Measurements from ENCODE around the gene LRMDA. TPM values are rescaled to one million over a fixed set of nuclear protein-coding genes. Genes with fewer than 3 reads are reported as not detected.

LRMDA gene
- total and polyA plus RNA-seq, 2 donors (not counting 3 experiments of a cell fraction or from before 2014, with no cell fraction given): 9.7 to 18.0 TPM

DNA sequence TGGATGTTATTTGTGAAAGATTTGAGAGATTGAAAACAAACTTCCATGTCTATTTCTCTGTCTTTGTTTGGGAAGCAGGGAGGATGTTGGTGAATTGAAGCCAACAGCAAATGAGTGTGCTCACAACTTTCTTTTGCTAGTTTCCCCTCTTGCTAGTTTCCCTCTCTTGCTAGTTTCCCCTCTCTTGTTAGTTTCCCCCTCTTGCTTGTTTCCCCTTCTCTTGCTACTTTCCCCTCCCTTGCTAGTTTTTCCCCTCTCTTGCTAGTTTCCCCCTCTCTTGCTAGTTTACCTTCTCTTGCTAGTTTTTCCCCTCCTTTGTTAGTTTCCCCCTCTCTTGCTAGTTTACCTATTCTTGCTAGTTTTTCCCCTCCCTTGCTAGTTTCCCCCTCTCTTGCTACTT is 613.3 kb downstream of the LRMDA start:
- Histone ChIP-seq H3K27me3 (ENCODE audit: control insufficient read depth in 2 of 2, insufficient read depth in 2 of 2, low read length in 2 of 2) (no peaks in the 10 kb centered on the region), H4K20me1 (replicated peaks; ENCODE audit: control insufficient read depth, extremely low read depth, insufficient read depth, low read length) (no peaks in the 10 kb centered on the region), H3K4me3 (replicated peaks in 1 of 3; ENCODE audit: insufficient read depth in 1 of 3, low read depth in 1 of 3, low read length in 3 of 3) (no peak overlapping the region), H3K9me3 (replicated peaks; ENCODE audit: control insufficient read depth, insufficient read depth, low read length) (no peaks in the 10 kb centered on the region), H3K4me1 (ENCODE audit: control insufficient read depth, extremely low read depth, insufficient read depth, low read length) (no peaks in the 10 kb centered on the region), H3K36me3 (ENCODE audit: control insufficient read depth in 2 of 2, extremely low read depth in 1 of 2, insufficient read depth in 2 of 2, low read length in 2 of 2) (no peaks in the 10 kb centered on the region), H3K9ac (replicated peaks; ENCODE audit: extremely low read depth, insufficient read depth, low read length) (no peak overlapping the region), H3K9me1 (replicated peaks; ENCODE audit: control insufficient read depth, extremely low read depth, insufficient read depth, low read length) (no peaks in the 10 kb centered on the region), H3K4me2 (ENCODE audit: insufficient read depth, low read length) (no peak overlapping the region), H2AFZ (ENCODE audit: low read depth, low read length) (no peak overlapping the region), H3K27ac (ENCODE audit: insufficient read depth, low read depth, low read length) (no peak overlapping the region), H3K79me2 (ENCODE audit: control insufficient read depth, insufficient read depth, low read length) (no peaks in the 10 kb centered on the region)
- intact Hi-C loops (cut with micrococcal nuclease) (no loop called here), dilution Hi-C loops (cut with MboI; ENCODE audit: extremely low pct_ligation_motif_present, low sequenced_read_pairs) (no loop called here)
- no TSS peak for BruUV-seq (replicated peaks)
- FAIRE-seq: no peak
- CTCF ChIA-PET: interaction anchor here (0.6 kb wide), 1 partner anchor 8 kb away, joined by 3 read pairs; no protein-coding TSS in a partner anchor
- no peak for TF ChIP-seq POLR2AphosphoS5 (IDR thresholded peaks at IDR 0.05; ENCODE audit: insufficient read depth, low read depth, low read length)
- no peak for TF ChIP-seq EZH2 (IDR thresholded peaks at IDR 0.05; ENCODE audit: borderline replicate concordance, low read depth, low read length, severe bottlenecking)
- no peak for TF ChIP-seq MYC (IDR thresholded peaks at IDR 0.05; ENCODE audit: low read depth, low read length)
- TF ChIP-seq POLR2A (IDR thresholded peaks at IDR 0.05; ENCODE audit: low read depth, low read length): no peak
- POLR2A ChIA-PET: no interaction called here
- no peak for DNase-seq (ENCODE audit: low read depth, low spot score)

DNA sequence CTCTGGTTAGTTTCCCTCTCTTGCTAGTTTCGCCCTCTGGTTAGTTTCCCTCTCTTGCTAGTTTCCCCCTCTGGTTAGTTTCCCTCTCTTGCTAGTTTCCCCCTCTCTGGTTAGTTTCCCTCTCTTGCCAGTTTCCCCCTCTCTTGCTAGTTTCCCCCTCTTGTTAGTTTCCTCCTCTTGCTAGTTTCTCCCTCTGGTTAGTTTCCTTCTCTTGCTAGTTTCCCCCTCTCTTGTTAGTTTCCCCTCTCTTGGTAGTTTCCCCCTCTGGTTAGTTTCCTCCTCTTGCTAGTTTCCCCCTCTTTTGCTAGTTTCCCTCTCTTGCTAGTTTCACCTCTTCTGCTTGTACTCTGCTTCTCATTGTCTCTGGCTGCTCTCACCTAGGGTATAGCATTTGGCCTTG is 613.8 kb downstream of the LRMDA start:
- no peaks in the 10 kb centered on the region for H3K79me2 ChIP-seq (ENCODE audit: control insufficient read depth, insufficient read depth, low read length)
- H2AFZ ChIP-seq (ENCODE audit: low read depth, low read length): no peak overlapping the region
- no peaks in the 10 kb centered on the region for H3K27me3 ChIP-seq (ENCODE audit: control insufficient read depth in 2 of 2, insufficient read depth in 2 of 2, low read length in 2 of 2)
- no peaks in the 10 kb centered on the region for H3K4me1 ChIP-seq (ENCODE audit: control insufficient read depth, extremely low read depth, insufficient read depth, low read length)
- no peak for DNase-seq (ENCODE audit: low read depth, low spot score)
- no peaks in the 10 kb centered on the region for H3K36me3 ChIP-seq (ENCODE audit: control insufficient read depth in 2 of 2, extremely low read depth in 1 of 2, insufficient read depth in 2 of 2, low read length in 2 of 2)
- H3K27ac ChIP-seq (ENCODE audit: insufficient read depth, low read depth, low read length): no peak overlapping the region
- BruUV-seq (replicated peaks): no TSS peak
- dilution Hi-C loops (cut with MboI; ENCODE audit: extremely low pct_ligation_motif_present, low sequenced_read_pairs) (no loop called here), intact Hi-C loops (cut with micrococcal nuclease) (no loop called here)
- POLR2A ChIA-PET: no interaction called here
- TF ChIP-seq, protein P1, sequence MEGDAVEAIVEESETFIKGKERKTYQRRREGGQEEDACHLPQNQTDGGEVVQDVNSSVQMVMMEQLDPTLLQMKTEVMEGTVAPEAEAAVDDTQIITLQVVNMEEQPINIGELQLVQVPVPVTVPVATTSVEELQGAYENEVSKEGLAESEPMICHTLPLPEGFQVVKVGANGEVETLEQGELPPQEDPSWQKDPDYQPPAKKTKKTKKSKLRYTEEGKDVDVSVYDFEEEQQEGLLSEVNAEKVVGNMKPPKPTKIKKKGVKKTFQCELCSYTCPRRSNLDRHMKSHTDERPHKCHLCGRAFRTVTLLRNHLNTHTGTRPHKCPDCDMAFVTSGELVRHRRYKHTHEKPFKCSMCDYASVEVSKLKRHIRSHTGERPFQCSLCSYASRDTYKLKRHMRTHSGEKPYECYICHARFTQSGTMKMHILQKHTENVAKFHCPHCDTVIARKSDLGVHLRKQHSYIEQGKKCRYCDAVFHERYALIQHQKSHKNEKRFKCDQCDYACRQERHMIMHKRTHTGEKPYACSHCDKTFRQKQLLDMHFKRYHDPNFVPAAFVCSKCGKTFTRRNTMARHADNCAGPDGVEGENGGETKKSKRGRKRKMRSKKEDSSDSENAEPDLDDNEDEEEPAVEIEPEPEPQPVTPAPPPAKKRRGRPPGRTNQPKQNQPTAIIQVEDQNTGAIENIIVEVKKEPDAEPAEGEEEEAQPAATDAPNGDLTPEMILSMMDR (IDR thresholded peaks at IDR 0.05; ENCODE audit: extremely low read depth in 1 of 2, insufficient read depth in 1 of 2, low read depth in 1 of 2, low read length in 2 of 2): no peak
- no peaks in the 10 kb centered on the region for H3K9me3 ChIP-seq (replicated peaks; ENCODE audit: control insufficient read depth, insufficient read depth, low read length)
- no peaks in the 10 kb centered on the region for H4K20me1 ChIP-seq (replicated peaks; ENCODE audit: control insufficient read depth, extremely low read depth, insufficient read depth, low read length)
- CTCF ChIA-PET: no interaction called here
- no peak overlapping the region for H3K4me2 ChIP-seq (ENCODE audit: insufficient read depth, low read length)
- H3K9ac ChIP-seq (replicated peaks; ENCODE audit: extremely low read depth, insufficient read depth, low read length): no peak overlapping the region
- no peak for FAIRE-seq
- no peaks in the 10 kb centered on the region for H3K9me1 ChIP-seq (replicated peaks; ENCODE audit: control insufficient read depth, extremely low read depth, insufficient read depth, low read length)
- H3K4me3 ChIP-seq (replicated peaks in 1 of 3; ENCODE audit: insufficient read depth in 1 of 3, low read depth in 1 of 3, low read length in 3 of 3): no peak overlapping the region
